BLaER1 treated with 17β-estradiol and CSF1 and Interleukin-3, amounts not matched to agents 10 nM and 100 nM (cell line): ENCODE measurements around the gene NPFFR1.
A peak's percentile ranks its signal among the peaks of the same experiment; 100 is the strongest.

Experiments used
- H3K27ac ChIP-seq, 11 experiments: shearing (Covaris generic); formaldehyde crosslinking; 2 replicates each; pipeline ENCODE4 v1.8.1; 2022
- H3K27me3 ChIP-seq, 11 experiments: shearing (Covaris generic); formaldehyde crosslinking; 2 replicates each; pipeline ENCODE4 v1.8.1; 2022
- H3K36me3 ChIP-seq, 11 experiments: shearing (Covaris generic); formaldehyde crosslinking; 2 replicates each; pipeline ENCODE4 v1.8.1; 2022
- H3K4me1 ChIP-seq, 10 experiments: shearing (Covaris generic); formaldehyde crosslinking; 2 replicates each; pipeline ENCODE4 v1.8.1; 2022
- H3K4me2 ChIP-seq, 11 experiments: shearing (Covaris generic); formaldehyde crosslinking; 2 replicates each; pipeline ENCODE4 v1.8.1; 2022
- H3K4me3 ChIP-seq, 10 experiments: shearing (Covaris generic); formaldehyde crosslinking; 2 replicates each; pipeline ENCODE4 v1.8.1; 2022
- H3K9ac ChIP-seq, 11 experiments: shearing (Covaris generic); formaldehyde crosslinking; 2 replicates each; pipeline ENCODE4 v1.8.1; 2022
- H3K9me3 ChIP-seq, 11 experiments: shearing (Covaris generic); formaldehyde crosslinking; replicated peaks in 1 of 11; 2 replicates each; pipeline ENCODE4 v1.8.1; 2022
- H4K20me1 ChIP-seq, 11 experiments: shearing (Covaris generic); formaldehyde crosslinking; 2 replicates each; pipeline ENCODE4 v1.8.1; 2022
- Cebpa-rat ChIP-seq, 11 experiments: shearing (Covaris generic); IDR thresholded peaks; 2 replicates each; pipeline ENCODE4 v1.8.1; 2022

Gene NPFFR1

GRCh38 chr10:70280099-70280498 lies 3.7 kb downstream of the NPFFR1 start:
- Histone ChIP-seq H3K4me2 (0 out of 22 replicates have a peak overlapping the region, but pooled peaks of 1 of the 11 experiments have one; percentile 5), H3K9me3 (peaks cover 0 to 21% (median 11%) of the 10 kb centered on the region in 11 experiments; a peak in 11 of 22 replicates), H3K27ac (no peak overlapping the region), H3K27me3 (peaks cover 12 to 41% (median 19%) of the 10 kb centered on the region in 11 experiments; a peak in 20 of 22 replicates), H4K20me1 (no peaks in the 10 kb centered on the region), H3K4me1 (peaks cover 5 to 16% (median 12%) of the 10 kb centered on the region in 10 experiments; a peak in 19 of 20 replicates), H3K4me3 (no peak overlapping the region), H3K9ac (no peak overlapping the region), H3K36me3 (no peaks in the 10 kb centered on the region)
- TF ChIP-seq Cebpa-rat (IDR thresholded peaks at IDR 0.05): no peak

GRCh38 chr10:70277396-70278030 lies 6.3 kb downstream of the NPFFR1 start:
- Histone ChIP-seq H3K27ac (no peak overlapping the region), H4K20me1 (no peaks in the 10 kb centered on the region), H3K9ac (0 out of 22 replicates have a peak overlapping the region, but pooled peaks of 1 of the 11 experiments have one; percentile 24), H3K9me3 (peaks cover 0 to 9% (median 6%) of the 10 kb centered on the region in 11 experiments; a peak in 6 of 22 replicates), H3K27me3 (peaks cover 0 to 25% (median 0%) of the 10 kb centered on the region in 11 experiments; a peak in 6 of 22 replicates), H3K4me2 (peak overlapping the region in 8 of 11 experiments; percentile 8 to 64 (median 55); a peak in 15 of 22 replicates), H3K36me3 (no peaks in the 10 kb centered on the region), H3K4me3 (no peak overlapping the region), H3K4me1 (peaks cover 8 to 25% (median 19%) of the 10 kb centered on the region in 10 experiments; a peak in 19 of 20 replicates)
- TF ChIP-seq Cebpa-rat (IDR thresholded peaks at IDR 0.05): no peak

- H3K27ac ChIP-seq: no peak overlapping the region
- TF ChIP-seq Cebpa-rat (IDR thresholded peaks at IDR 0.05): no peak
Measured at GRCh38 chr10:70274643-70275042, 9.2 kb downstream of the NPFFR1 start.

GRCh38 chr10:70272925-70273316 lies 10.9 kb downstream of the NPFFR1 start:
- H3K27me3 ChIP-seq: peaks cover 0 to 18% (median 0%) of the 10 kb centered on the region in 11 experiments; a peak in 3 of 22 replicates
- peak overlapping the region in 8 of 11 experiments; percentile 10 to 55 (median 30); a peak in 13 of 22 replicates for H3K4me2 ChIP-seq
- H3K4me3 ChIP-seq: no peak overlapping the region
- no peak overlapping the region for H3K9ac ChIP-seq
- H4K20me1 ChIP-seq: no peaks in the 10 kb centered on the region
- peaks cover 7 to 22% (median 16%) of the 10 kb centered on the region in 10 experiments; a peak in 19 of 20 replicates for H3K4me1 ChIP-seq
- no peaks in the 10 kb centered on the region for H3K36me3 ChIP-seq
- no peak overlapping the region for H3K27ac ChIP-seq
- TF ChIP-seq Cebpa-rat (IDR thresholded peaks at IDR 0.05): no peak
- peaks cover 0 to 9% (median 6%) of the 10 kb centered on the region in 11 experiments; a peak in 6 of 22 replicates for H3K9me3 ChIP-seq

More at GRCh38 chr10:70274643-70275042, 9.2 kb downstream of the NPFFR1 start:
- H3K9me3 ChIP-seq: peaks cover 0 to 9% (median 6%) of the 10 kb centered on the region in 11 experiments; a peak in 6 of 22 replicates
- no peak overlapping the region for H3K4me3 ChIP-seq
- peaks cover 0 to 19% (median 0%) of the 10 kb centered on the region in 11 experiments; a peak in 3 of 22 replicates for H3K27me3 ChIP-seq
- no peak overlapping the region for H3K9ac ChIP-seq
- peak overlapping the region in 2 of 11 experiments; percentile 5 to 37; a peak in 3 of 22 replicates for H3K4me2 ChIP-seq
- no peaks in the 10 kb centered on the region for H4K20me1 ChIP-seq
- H3K4me1 ChIP-seq: peaks cover 8 to 26% (median 19%) of the 10 kb centered on the region in 10 experiments; a peak in 19 of 20 replicates
- no peaks in the 10 kb centered on the region for H3K36me3 ChIP-seq

GRCh38 chr10:70271996-70272924 lies 11.5 kb downstream of the NPFFR1 start:
- peak overlapping the region in 3 of 11 experiments; percentile 37 to 55 (median 41); a peak in 3 of 22 replicates for H3K4me2 ChIP-seq
- peaks cover 7 to 24% (median 14%) of the 10 kb centered on the region in 10 experiments; a peak in 19 of 20 replicates for H3K4me1 ChIP-seq
- H3K9ac ChIP-seq: no peak overlapping the region

GRCh38 chr10:70270952-70271351 lies 12.9 kb downstream of the NPFFR1 start:
- Histone ChIP-seq H3K9ac (no peak overlapping the region), H4K20me1 (no peaks in the 10 kb centered on the region), H3K4me2 (no peak overlapping the region), H3K9me3 (peaks cover 0 to 8% (median 6%) of the 10 kb centered on the region in 11 experiments; a peak in 8 of 22 replicates), H3K27me3 (peaks cover 0 to 18% (median 0%) of the 10 kb centered on the region in 11 experiments; a peak in 2 of 22 replicates), H3K4me1 (peaks cover 7 to 28% (median 19%) of the 10 kb centered on the region in 10 experiments; a peak in 17 of 20 replicates), H3K4me3 (no peak overlapping the region), H3K36me3 (no peaks in the 10 kb centered on the region), H3K27ac (no peak overlapping the region)
- TF ChIP-seq Cebpa-rat (IDR thresholded peaks at IDR 0.05): no peak

More at GRCh38 chr10:70271996-70272924, 11.5 kb downstream of the NPFFR1 start:
- Histone ChIP-seq H3K4me3 (no peak overlapping the region), H3K27ac (no peak overlapping the region), H3K36me3 (no peaks in the 10 kb centered on the region), H3K27me3 (peaks cover 0 to 11% (median 0%) of the 10 kb centered on the region in 11 experiments; a peak in 3 of 22 replicates), H4K20me1 (no peaks in the 10 kb centered on the region), H3K9me3 (peaks cover 0 to 9% (median 6%) of the 10 kb centered on the region in 11 experiments; a peak in 8 of 22 replicates)
- no peak for TF ChIP-seq Cebpa-rat (IDR thresholded peaks at IDR 0.05)

GRCh38 chr10:70269741-70270140 lies 14.1 kb downstream of the NPFFR1 start:
- Histone ChIP-seq H4K20me1 (no peaks in the 10 kb centered on the region), H3K4me3 (no peak overlapping the region), H3K27ac (no peak overlapping the region), H3K9ac (no peak overlapping the region), H3K4me1 (peaks cover 7 to 22% (median 19%) of the 10 kb centered on the region in 10 experiments; a peak in 17 of 20 replicates), H3K36me3 (no peaks in the 10 kb centered on the region), H3K9me3 (peaks cover 0 to 4% (median 0%) of the 10 kb centered on the region in 11 experiments; a peak in 2 of 22 replicates), H3K4me2 (no peak overlapping the region), H3K27me3 (peaks cover 0 to 16% (median 0%) of the 10 kb centered on the region in 11 experiments; a peak in 1 of 22 replicates)
- no peak for TF ChIP-seq Cebpa-rat (IDR thresholded peaks at IDR 0.05)

- peaks cover 7 to 21% (median 15%) of the 10 kb centered on the region in 10 experiments; a peak in 17 of 20 replicates for H3K4me1 ChIP-seq
- no peak for TF ChIP-seq Cebpa-rat (IDR thresholded peaks at IDR 0.05)
- no peak overlapping the region for H3K4me3 ChIP-seq
- H3K27me3 ChIP-seq: peaks cover 0 to 15% (median 0%) of the 10 kb centered on the region in 11 experiments; a peak in 1 of 22 replicates
- H3K9me3 ChIP-seq: peaks cover 0 to 4% (median 0%) of the 10 kb centered on the region in 11 experiments; a peak in 2 of 22 replicates
- H3K4me2 ChIP-seq: no peak overlapping the region
- H4K20me1 ChIP-seq: no peaks in the 10 kb centered on the region
- no peak overlapping the region for H3K9ac ChIP-seq
- H3K36me3 ChIP-seq: no peaks in the 10 kb centered on the region
- no peak overlapping the region for H3K27ac ChIP-seq
Measured at GRCh38 chr10:70268376-70268775, 15.4 kb downstream of the NPFFR1 start.
